HG03432 (cell line): Measurements from ENCODE around the gene FLYWCH2.

Experiments
- ATAC-seq: cut with Tn5 transposase; IDR thresholded peaks from one replicate; pipeline ENCODE4 v1.9.1; 2021; ENCODE audit warnings: mild to moderate bottlenecking, moderate library complexity; ENCODE audit not compliant: unreplicated experiment

Gene FLYWCH2, protein sequence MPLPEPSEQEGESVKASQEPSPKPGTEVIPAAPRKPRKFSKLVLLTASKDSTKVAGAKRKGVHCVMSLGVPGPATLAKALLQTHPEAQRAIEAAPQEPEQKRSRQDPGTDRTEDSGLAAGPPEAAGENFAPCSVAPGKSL

GRCh38 chr16:2882650-2883457 lies at the start of gene FLYWCH2:
Gene FLYWCH2 (plus strand): TSS chr16:2883215. CDS start chr16:2896450, 13,235 bp downstream.
- peak; percentile 86 for ATAC-seq

DNA sequence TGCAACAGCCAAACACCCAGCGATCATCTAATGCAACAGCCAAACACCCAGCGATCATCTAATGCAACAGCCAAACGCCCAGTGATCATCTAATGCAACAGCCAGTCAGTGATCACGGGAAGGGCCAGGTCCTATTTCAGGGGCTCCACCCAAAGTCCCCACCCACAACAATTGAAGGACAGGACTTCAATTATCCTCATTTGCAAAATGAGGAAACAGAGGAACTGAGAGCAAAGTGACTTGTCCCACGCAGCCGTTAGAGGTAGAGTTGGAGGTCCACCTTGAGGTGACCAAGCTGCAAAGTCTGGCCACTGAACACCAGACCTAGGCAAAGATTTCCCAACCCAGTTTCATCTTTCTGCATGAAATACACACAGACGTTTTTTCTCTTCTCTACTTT lies 49.2 kb upstream of the FLYWCH2 start:
- ATAC-seq = no peak

GRCh38 chr16:2834968-2835367 lies 48.0 kb upstream of the FLYWCH2 start:
- no peak for ATAC-seq

DNA sequence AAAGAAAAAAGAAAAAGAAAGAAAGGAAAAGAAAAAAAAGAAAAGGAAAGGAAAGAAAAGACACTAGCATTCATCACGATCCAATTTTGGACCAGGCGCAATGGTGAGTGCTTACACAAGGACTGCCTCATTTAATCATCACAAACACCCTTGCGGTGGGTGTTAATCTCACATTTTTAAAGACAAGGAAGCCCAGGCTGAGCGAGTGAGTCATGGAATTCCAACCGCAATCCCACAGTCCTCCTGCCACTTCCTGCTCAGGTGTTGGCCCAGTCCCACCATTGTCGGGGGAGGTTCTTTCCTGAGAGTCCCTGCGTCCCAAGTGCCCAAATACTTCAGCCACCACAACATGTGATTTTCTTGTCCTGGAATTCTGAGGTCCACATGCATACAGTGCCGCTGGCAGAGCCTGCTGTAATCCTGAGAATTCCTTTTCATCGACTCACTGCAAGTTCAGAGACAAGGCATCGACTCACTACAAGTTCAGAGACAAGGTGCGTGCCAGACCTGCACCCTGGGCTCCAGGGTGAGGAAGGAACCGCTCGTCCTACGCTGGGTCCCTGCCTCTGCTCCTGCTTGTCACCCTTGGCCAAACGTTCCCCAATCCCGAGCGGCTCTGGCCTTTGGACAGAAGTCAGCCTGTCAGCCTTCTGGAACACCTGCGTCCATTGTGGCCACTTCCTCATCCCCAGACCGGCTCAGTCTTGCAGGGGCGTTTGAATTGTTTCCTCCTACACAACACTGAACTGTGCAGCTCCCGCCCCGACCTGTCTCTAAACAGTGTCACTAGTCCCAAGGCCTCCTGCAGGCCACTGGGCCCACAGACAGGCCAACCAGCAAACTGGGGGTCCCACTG lies 47.1 kb upstream of the FLYWCH2 start:
- ATAC-seq = no peak

GRCh38 chr16:2836646-2837508 lies 46.1 kb upstream of the FLYWCH2 start:
- no peak for ATAC-seq

- ATAC-seq = no peak
Observed at GRCh38 chr16:2838928-2839327, 44.1 kb upstream of the FLYWCH2 start.

DNA sequence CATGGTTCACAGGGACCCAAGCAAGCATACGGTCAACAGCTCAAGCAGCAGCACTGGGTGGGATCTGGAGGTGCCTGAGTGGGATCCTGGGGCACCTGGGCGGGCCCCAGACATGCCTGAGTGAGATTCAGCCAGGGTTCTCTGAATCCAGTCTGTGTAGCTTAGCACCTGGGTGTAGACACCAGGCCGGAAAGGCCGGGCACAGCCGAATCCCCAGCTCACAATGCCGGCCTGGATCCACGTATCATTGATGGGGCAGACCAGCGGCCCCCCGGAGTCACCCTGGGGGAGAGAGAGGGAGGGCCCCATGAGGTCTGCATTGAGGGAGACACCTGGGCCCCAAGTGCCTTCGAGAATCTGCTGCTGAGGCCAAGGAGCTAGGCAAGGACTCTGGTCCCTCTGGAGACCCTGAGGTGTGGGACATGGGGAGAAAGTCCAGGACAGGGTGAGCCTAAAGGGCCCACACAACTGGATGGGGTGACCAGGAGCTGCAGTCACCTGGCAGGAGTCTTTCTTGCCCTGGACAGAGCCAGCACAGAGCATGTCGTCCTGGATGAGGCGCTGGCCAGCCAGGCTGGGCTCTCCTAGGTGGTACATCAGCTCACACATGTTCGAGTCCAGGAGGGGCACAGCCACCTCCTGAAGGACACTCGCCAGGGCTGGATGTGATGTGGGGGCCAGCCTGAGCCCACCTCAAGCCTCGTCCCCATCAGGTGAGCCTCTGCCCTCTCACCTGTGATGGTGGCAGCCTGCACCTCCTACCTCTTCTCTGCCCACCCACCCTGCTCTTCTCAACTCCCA lies 43.2 kb upstream of the FLYWCH2 start:
- no peak for ATAC-seq

- ATAC-seq = no peak
Observed at GRCh38 chr16:2840914-2841313, 42.1 kb upstream of the FLYWCH2 start.

DNA sequence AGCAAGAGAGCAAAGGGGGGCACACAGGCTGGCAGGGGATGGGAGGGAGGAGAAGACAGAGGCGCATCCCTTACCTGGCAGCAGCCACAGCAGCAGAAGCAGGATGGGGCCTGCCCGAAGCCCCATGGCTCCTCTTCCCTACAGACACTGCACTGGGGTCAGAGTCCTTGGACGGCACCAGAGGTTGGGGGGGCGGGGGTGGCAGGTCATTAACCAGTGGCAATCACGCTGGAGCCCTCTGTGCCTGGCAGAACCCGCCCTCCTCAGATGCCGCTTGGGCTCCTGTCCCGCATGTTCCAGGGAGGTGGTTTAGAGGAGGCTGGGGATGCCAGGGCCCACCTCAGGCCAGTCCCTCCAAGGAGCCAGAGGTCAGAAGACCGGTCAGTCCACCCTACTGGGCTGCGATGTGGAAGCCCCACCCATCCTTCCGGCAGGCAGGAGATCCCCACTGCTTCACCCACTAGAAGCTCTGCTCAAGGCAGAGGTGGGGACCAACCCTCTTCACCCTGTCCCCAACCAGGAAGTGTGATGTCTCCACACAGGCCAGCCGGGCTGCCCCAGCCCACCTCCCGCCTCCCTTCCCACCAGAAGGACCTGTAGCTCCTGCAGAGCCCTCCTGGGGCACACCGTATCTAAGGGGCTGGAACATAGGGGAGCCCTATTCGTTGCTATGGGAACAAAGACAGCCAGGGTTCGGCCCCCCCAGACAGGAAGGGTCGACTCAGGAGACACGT lies 41.2 kb upstream of the FLYWCH2 start:
- ATAC-seq = no peak

DNA sequence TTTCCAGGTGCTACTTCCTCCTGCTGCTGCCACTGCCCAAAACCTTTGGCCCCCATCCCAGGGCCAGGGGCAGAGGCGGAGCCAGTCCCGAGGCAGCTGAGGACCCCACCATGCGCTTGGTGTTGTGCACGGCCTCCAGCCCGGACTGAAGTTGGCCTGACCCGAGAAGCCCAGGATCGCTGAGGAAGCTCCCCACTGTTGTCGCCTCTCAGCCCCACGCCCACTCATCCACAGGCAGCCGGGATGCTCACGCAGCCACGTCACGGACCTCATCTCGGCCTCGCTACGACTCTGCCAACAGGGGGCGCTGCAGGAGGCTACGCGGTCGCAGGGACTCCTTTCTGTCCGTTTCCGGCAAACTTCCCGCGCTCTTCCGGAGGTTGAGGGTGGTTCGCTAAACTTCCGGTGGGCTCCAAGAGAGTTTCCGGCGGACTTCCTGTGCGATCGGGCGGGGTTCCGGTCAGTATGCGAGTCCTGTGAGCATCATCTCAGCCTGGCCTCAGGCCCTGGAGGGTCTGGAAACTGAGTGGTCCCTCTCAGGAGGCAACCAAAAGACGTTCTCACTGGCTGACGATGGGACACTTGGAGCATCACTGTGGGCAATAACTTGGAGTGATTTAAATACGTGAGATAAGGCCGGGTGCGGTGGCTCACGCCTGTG lies 40.5 kb upstream of the FLYWCH2 start:
- no peak for ATAC-seq

- no peak for ATAC-seq
Observed at GRCh38 chr16:2843526-2843925, 39.5 kb upstream of the FLYWCH2 start.

- no peak for ATAC-seq
Observed at GRCh38 chr16:2845116-2845515, 37.9 kb upstream of the FLYWCH2 start.

GRCh38 chr16:2846511-2847310 lies 36.3 kb upstream of the FLYWCH2 start:
- ATAC-seq = no peak

DNA sequence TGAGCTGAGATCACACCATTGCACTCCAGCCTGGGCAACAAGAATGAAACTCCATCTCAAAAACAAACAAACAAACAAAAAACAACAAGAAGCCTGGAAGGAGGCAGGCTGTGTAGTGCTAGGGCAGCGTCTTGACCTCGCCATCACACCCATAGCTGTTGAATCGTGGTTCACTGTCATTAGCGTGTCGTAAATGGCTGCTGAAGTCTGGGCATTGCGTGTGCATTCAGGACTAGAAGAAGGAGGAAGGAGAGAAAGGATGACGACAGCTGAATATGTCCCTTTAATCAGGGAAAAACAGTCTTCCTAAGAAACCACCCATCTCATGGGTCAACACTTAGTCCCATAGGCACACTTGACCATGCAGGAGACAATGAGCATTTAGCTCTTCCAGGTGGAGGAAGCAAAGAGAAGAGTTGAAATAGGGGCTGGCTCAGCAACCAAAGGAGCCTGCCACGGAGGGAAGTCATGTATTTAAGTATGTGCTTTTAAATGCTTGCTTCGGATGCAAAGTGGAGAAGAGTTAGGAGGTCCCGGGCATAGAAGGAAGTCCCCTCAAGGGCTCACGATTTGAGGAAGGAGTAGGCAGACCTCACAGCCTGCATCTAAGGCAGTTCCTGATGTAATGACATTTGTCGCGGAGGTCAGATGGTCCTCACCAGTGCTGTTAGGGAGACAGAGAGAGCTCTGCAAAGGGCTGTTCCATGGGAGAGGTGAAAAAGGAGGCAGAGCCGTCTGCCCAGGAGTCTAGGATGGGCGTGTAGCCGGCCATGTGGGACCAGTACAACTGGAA lies 33.9 kb upstream of the FLYWCH2 start:
- ATAC-seq = no peak

- ATAC-seq = no peak
Observed at GRCh38 chr16:2852003-2852730, 30.8 kb upstream of the FLYWCH2 start.

DNA sequence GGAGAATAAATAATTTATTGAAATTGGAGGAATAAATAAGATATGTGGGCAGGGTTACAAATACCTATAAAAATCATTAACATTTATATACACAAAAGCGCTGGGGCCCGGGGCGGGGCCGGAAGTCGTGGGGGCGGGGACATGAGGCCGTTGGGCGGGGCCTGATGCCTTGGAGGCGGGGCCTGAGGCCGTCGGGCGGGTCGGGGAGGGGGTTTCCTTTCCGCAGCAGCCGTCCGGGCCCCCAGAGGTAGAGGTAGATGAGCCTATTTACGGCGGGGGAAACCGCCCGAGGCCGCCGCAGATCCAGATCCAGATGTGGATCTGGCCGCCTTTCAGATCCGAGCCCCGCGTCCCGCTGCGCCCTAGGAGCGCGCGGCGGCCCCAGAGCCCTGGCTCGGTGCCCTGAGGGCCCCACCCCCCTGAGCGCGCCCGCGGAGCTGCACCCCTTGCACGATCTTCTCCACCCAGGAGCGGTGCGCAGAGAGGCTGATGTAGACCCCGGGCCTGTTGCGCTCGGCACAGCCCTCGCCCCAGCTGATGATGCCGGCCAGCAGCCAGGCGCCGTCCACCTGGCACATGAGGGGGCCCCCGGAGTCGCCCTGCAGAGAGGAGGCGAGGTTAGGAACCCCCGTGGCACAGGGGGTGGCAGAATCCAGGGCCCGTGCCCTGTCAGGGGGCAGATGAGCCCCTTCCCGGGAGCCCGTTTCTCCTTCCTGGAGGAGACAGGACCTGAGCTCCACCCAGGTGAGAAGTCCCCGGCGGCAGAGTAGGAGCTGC lies 30.1 kb upstream of the FLYWCH2 start:
- no peak for ATAC-seq
